Measurements from ENCODE around the gene FLT3LG. TPM values are rescaled to one million over a fixed set of nuclear protein-coding genes. Genes with fewer than 3 reads are reported as not detected.

Gene FLT3LG
- total RNA-seq, 1 donor: 4.3 TPM

- no peaks in the 10 kb centered on the region for H3K9me3 ChIP-seq (ENCODE audit: low read depth, low read length)
- H3K27me3 ChIP-seq (ENCODE audit: insufficient read depth, low read length): no peaks in the 10 kb centered on the region
- H2AFZ ChIP-seq (ENCODE audit: low read length): peak overlapping the region; percentile 65
- peak overlapping the region; percentile 92 for H3K4me3 ChIP-seq (ENCODE audit: insufficient read depth, low read length)
- peak overlapping the region; percentile 93 for H3K4me2 ChIP-seq (ENCODE audit: insufficient read depth, low read length)
- no peaks in the 10 kb centered on the region for H3K36me3 ChIP-seq (ENCODE audit: insufficient read depth, low read length)
- no peak overlapping the region for H3K27ac ChIP-seq (ENCODE audit: low read depth, low read length)
- no peaks in the 10 kb centered on the region for H3K79me2 ChIP-seq (ENCODE audit: insufficient read depth, low read length)
- no peaks in the 10 kb centered on the region for H4K20me1 ChIP-seq (ENCODE audit: insufficient read depth, low read length)
- H3K4me1 ChIP-seq (ENCODE audit: insufficient read depth, low read length): peaks cover 6% of the 10 kb centered on the region
- DNase-seq (ENCODE audit: insufficient read length, low spot score, missing footprints): no peak
- no peak for TF ChIP-seq CTCF (IDR thresholded peaks at IDR 0.05; ENCODE audit: extremely low read depth, low read depth, low read length)
Measured at GRCh38 chr19:49474542-49474924, 518 bp downstream of the FLT3LG start.

GRCh38 chr19:49475191-49475917 is 1.3 kb downstream of the FLT3LG start:
- Histone ChIP-seq H3K27me3 (ENCODE audit: insufficient read depth, low read length) (no peaks in the 10 kb centered on the region), H3K4me3 (ENCODE audit: insufficient read depth, low read length) (peak overlapping the region; percentile 92), H4K20me1 (ENCODE audit: insufficient read depth, low read length) (no peaks in the 10 kb centered on the region), H3K79me2 (ENCODE audit: insufficient read depth, low read length) (no peaks in the 10 kb centered on the region), H3K36me3 (ENCODE audit: insufficient read depth, low read length) (no peaks in the 10 kb centered on the region), H3K9me3 (ENCODE audit: low read depth, low read length) (no peaks in the 10 kb centered on the region), H2AFZ (ENCODE audit: low read length) (no peak overlapping the region), H3K4me1 (ENCODE audit: insufficient read depth, low read length) (peaks cover 6% of the 10 kb centered on the region), H3K27ac (ENCODE audit: low read depth, low read length) (no peak overlapping the region), H3K4me2 (ENCODE audit: insufficient read depth, low read length) (peak overlapping the region; percentile 93)
- no peak for TF ChIP-seq CTCF (IDR thresholded peaks at IDR 0.05; ENCODE audit: extremely low read depth, low read depth, low read length)
- DNase-seq (ENCODE audit: insufficient read length, low spot score, missing footprints): peak; percentile 86

- Histone ChIP-seq H2AFZ (ENCODE audit: low read length) (peak overlapping the region; percentile 37), H4K20me1 (ENCODE audit: insufficient read depth, low read length) (no peaks in the 10 kb centered on the region), H3K27ac (ENCODE audit: low read depth, low read length) (no peak overlapping the region), H3K4me1 (ENCODE audit: insufficient read depth, low read length) (peaks cover 6% of the 10 kb centered on the region), H3K4me2 (ENCODE audit: insufficient read depth, low read length) (no peak overlapping the region), H3K27me3 (ENCODE audit: insufficient read depth, low read length) (no peaks in the 10 kb centered on the region), H3K36me3 (ENCODE audit: insufficient read depth, low read length) (no peaks in the 10 kb centered on the region), H3K4me3 (ENCODE audit: insufficient read depth, low read length) (no peak overlapping the region), H3K79me2 (ENCODE audit: insufficient read depth, low read length) (no peaks in the 10 kb centered on the region), H3K9me3 (ENCODE audit: low read depth, low read length) (no peaks in the 10 kb centered on the region)
- peak; percentile 89 for DNase-seq (ENCODE audit: insufficient read length, low spot score, missing footprints)
- TF ChIP-seq CTCF (IDR thresholded peaks at IDR 0.05; ENCODE audit: extremely low read depth, low read depth, low read length): peak; percentile 41
Measured at GRCh38 chr19:49475995-49476880, 2.2 kb downstream of the FLT3LG start.
